H9 (cell line): Measurements from ENCODE around the gene CEP128. TPM values are rescaled to one million over a fixed set of nuclear protein-coding genes. Genes with fewer than 3 reads are reported as not detected.

ENCODE experiments used
- DNase-seq: peaks from one replicate; pipeline ENCODE4 v3.0.0-alpha.2; 2017
- H2AFZ ChIP-seq: one replicate; pipeline ENCODE4 v1.6.1; 2013; ENCODE audit warnings: mild to moderate bottlenecking, low read length, control low read depth, moderate library complexity
- H2AK5ac ChIP-seq: 2 replicates; pipeline ENCODE4 v1.6.1; 2013; ENCODE audit warnings: low read length, control low read depth, mixed read lengths; ENCODE audit not compliant: insufficient read length
- H2BK120ac ChIP-seq: one replicate; pipeline ENCODE4 v1.6.1; 2013; ENCODE audit warnings: low read depth, mild to moderate bottlenecking, low read length, control low read depth, inconsistent platforms; ENCODE audit not compliant: poor library complexity, severe bottlenecking
- H2BK12ac ChIP-seq: 2 replicates; pipeline ENCODE4 v1.6.1; 2013; ENCODE audit warnings: low read length, control low read depth, mixed read lengths, low read depth; ENCODE audit not compliant: insufficient read length
- H2BK15ac ChIP-seq: 2 replicates; pipeline ENCODE4 v1.6.1; 2013; ENCODE audit warnings: low read depth, low read length, control low read depth
- H2BK20ac ChIP-seq: one replicate; pipeline ENCODE4 v1.6.1; 2013; ENCODE audit warnings: low read depth, mild to moderate bottlenecking, low read length, control low read depth, inconsistent platforms; ENCODE audit not compliant: poor library complexity, severe bottlenecking
- H2BK5ac ChIP-seq: 2 replicates; pipeline ENCODE4 v1.6.1; 2013; ENCODE audit warnings: low read length, control low read depth, mixed read lengths; ENCODE audit not compliant: insufficient read length
- H3K14ac ChIP-seq: 2 replicates; pipeline ENCODE4 v1.6.1; 2013; ENCODE audit warnings: low read length, control low read depth; ENCODE audit not compliant: insufficient read depth
- H3K18ac ChIP-seq: 2 replicates; pipeline ENCODE4 v1.6.1; 2013; ENCODE audit warnings: low read depth, mild to moderate bottlenecking, mixed read lengths, low read length, control low read depth; ENCODE audit not compliant: insufficient read length
- H3K23ac ChIP-seq: 2 replicates; pipeline ENCODE4 v1.6.1; 2013; ENCODE audit warnings: low read length, control low read depth, mixed read lengths, low read depth; ENCODE audit not compliant: insufficient read length
- H3K23me2 ChIP-seq: 2 replicates; pipeline ENCODE4 v1.6.1; 2013; ENCODE audit warnings: low read depth, mild to moderate bottlenecking, mixed read lengths, low read length, control low read depth; ENCODE audit not compliant: insufficient read length, poor library complexity, severe bottlenecking
- H3K27ac ChIP-seq: 2 replicates; pipeline ENCODE4 v1.5.1; 2013; ENCODE audit warnings: low read length, control low read depth, mixed read lengths, low read depth; ENCODE audit not compliant: insufficient read length
- H3K27me3 ChIP-seq: 2 replicates; pipeline ENCODE4 v1.6.1; 2013; ENCODE audit warnings: low read length, control low read depth, inconsistent platforms; ENCODE audit not compliant: insufficient read depth
- H3K4ac ChIP-seq: 2 replicates; pipeline ENCODE4 v1.6.1; 2013; ENCODE audit warnings: low read depth, mild to moderate bottlenecking, control low read depth, inconsistent platforms, low read length, moderate library complexity
- H3K4me1 ChIP-seq: 2 replicates; pipeline ENCODE4 v1.6.1; 2013; ENCODE audit warnings: low read length, control low read depth, inconsistent platforms; ENCODE audit not compliant: insufficient read depth
- H3K4me2 ChIP-seq: 2 replicates; pipeline ENCODE4 v1.6.1; 2013; ENCODE audit warnings: low read length, control low read depth, mixed read lengths; ENCODE audit not compliant: insufficient read length, insufficient read depth
- H3K56ac ChIP-seq: 2 replicates; pipeline ENCODE4 v1.6.1; 2013; ENCODE audit warnings: low read depth, mild to moderate bottlenecking, mixed read lengths, low read length, control low read depth; ENCODE audit not compliant: insufficient read length
- H3K79me1 ChIP-seq: 2 replicates; pipeline ENCODE4 v1.6.1; 2013; ENCODE audit warnings: low read depth, mild to moderate bottlenecking, moderate library complexity, low read length, control low read depth, inconsistent platforms; ENCODE audit not compliant: insufficient read depth, poor library complexity, severe bottlenecking
- H3K79me2 ChIP-seq: 2 replicates; pipeline ENCODE4 v1.6.1; 2013; ENCODE audit warnings: low read length, control low read depth, inconsistent platforms; ENCODE audit not compliant: insufficient read depth
- H3K9ac ChIP-seq: 2 replicates; pipeline ENCODE4 v1.6.1; 2013; ENCODE audit warnings: low read length, control low read depth, mixed read lengths; ENCODE audit not compliant: insufficient read length; ENCODE audit errors: extremely low read depth
- H3K9me3 ChIP-seq: one replicate; pipeline ENCODE4 v1.6.1; 2013; ENCODE audit warnings: low read depth, low read length, inconsistent platforms; ENCODE audit not compliant: control insufficient read depth
- H3T11ph ChIP-seq: one replicate; pipeline ENCODE4 v1.6.1; 2013; ENCODE audit warnings: mild to moderate bottlenecking, low read length, control low read depth, inconsistent platforms
- H4K20me1 ChIP-seq: one replicate; pipeline ENCODE4 v1.6.1; 2013; ENCODE audit not compliant: control insufficient read depth, insufficient read length, insufficient read depth
- H4K5ac ChIP-seq: 2 replicates; pipeline ENCODE4 v1.6.1; 2013; ENCODE audit warnings: low read depth, mild to moderate bottlenecking, mixed read lengths, low read length, control low read depth; ENCODE audit not compliant: insufficient read length
- H4K8ac ChIP-seq: replicated peaks from 2 replicates; pipeline ENCODE4 v1.6.1; 2013; ENCODE audit warnings: low read length, control low read depth, mixed read lengths, low read depth; ENCODE audit not compliant: insufficient read length
- H4K91ac ChIP-seq: 2 replicates; pipeline ENCODE4 v1.6.1; 2013; ENCODE audit warnings: low read depth, mild to moderate bottlenecking, moderate library complexity, mixed read lengths, low read length, control low read depth; ENCODE audit not compliant: insufficient read length
- H3K27ac Mint-ChIP-seq, 3 experiments: 2 replicates in 2 of 3; 3 replicates in 1 of 3; pipeline ENCODE4 v1.8.0; 2020 to 2021; ENCODE audit warnings: mixed read lengths in 3 of 3, mild to moderate bottlenecking in 1 of 3, moderate library complexity in 1 of 3
- H3K27me3 Mint-ChIP-seq: 2 replicates; pipeline ENCODE4 v1.8.0; 2021; ENCODE audit warnings: low read depth, mild to moderate bottlenecking, moderate library complexity, mixed read lengths
- H3K36me3 Mint-ChIP-seq, 3 experiments: 2 replicates in 2 of 3; 3 replicates in 1 of 3; pipeline ENCODE4 v1.8.0; 2020 to 2021; ENCODE audit warnings: low read depth in 3 of 3, mixed read lengths in 3 of 3; ENCODE audit not compliant: insufficient read depth in 1 of 3
- H3K4me1 Mint-ChIP-seq, 2 experiments: 2 replicates each; pipeline ENCODE4 v1.8.0; 2020; ENCODE audit warnings: mixed read lengths in 2 of 2
- H3K4me3 Mint-ChIP-seq, 2 experiments: 2 replicates in 1 of 2; 3 replicates in 1 of 2; pipeline ENCODE4 v1.8.0; 2020 to 2021; ENCODE audit warnings: mild to moderate bottlenecking in 2 of 2, mixed read lengths in 2 of 2, moderate library complexity in 1 of 2
- H3K9me3 Mint-ChIP-seq, 2 experiments: 2 replicates in 1 of 2; 3 replicates in 1 of 2; pipeline ENCODE4 v1.8.0; 2020; ENCODE audit warnings: mild to moderate bottlenecking in 2 of 2, mixed read lengths in 2 of 2, moderate library complexity in 1 of 2
- WGBS: extraction: QIAGEN DNeasy Blood & Tissue Kit; methylation state at CpG from one replicate; pipeline ENCODE4 v1.1.7; 2013; ENCODE audit warnings: missing lambda C conversion rate, low lambda C conversion rate, mixed read lengths; ENCODE audit not compliant: insufficient read length; ENCODE audit errors: extremely low coverage; 5-methylcytosine and 5-hydroxymethylcytosine counted together
- total RNA-seq: library from RNA; stranded (reverse); gene quantifications from 2 replicates; pipeline ENCODE4 v1.2.1, GENCODE V29; 2021
- TF ChIP-seq, protein P1 (sequence below): fragments of 200-600 bp; sonication (generic); conservative IDR thresholded peaks from 3 replicates; pipeline ENCODE4 v1.8.0; 2021; ENCODE audit warnings: antibody characterized with exemption, mild to moderate bottlenecking

The CEP128 gene
- total RNA-seq, 1 experiment from 2014 or later, result 16.3 TPM

DNA sequence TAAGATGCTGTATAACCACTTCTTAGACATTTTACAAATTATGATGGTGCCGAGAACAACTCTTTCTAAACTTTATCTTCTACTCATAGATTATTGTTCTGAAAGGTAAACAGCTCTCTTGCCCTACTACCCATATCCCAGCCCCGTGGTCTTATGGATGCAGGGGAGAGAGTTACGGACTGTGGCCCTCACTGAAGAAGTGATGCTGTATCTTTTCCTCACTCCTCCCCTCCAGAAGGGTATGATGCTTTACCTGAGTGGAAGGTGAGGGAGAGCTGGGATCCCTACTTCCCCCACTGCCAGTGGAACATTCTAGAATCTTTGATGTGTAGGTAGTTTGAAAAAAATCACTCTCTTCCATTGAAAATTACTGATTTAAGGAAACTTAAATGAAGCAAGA lies 17.4 kb upstream of the CEP128 start:
- no peak for DNase-seq
- Histone ChIP-seq H3K27ac (no peak overlapping the region), H3K14ac (no peak overlapping the region), H3K27me3 (peaks cover 4% of the 10 kb centered on the region; the same call in 1 of the 2 replicates), H3K79me1 (no peaks in the 10 kb centered on the region), H3K56ac (no peak overlapping the region), H3K4ac (no peak overlapping the region), H3K23me2 (peaks cover 7% of the 10 kb centered on the region), H3K79me2 (no peaks in the 10 kb centered on the region), H2BK20ac (no peak overlapping the region), H2AFZ (no peak overlapping the region), H3K9ac (no peak overlapping the region), H4K8ac (no peak overlapping the region), H2AK5ac (no peak overlapping the region), H3K18ac (no peak overlapping the region), H4K91ac (no peak overlapping the region), H2BK15ac (no peak overlapping the region), H2BK5ac (no peak overlapping the region), H3K23ac (no peak overlapping the region), H3T11ph (no peak overlapping the region), H3K9me3 (no peaks in the 10 kb centered on the region), H2BK12ac (no peak overlapping the region), H2BK120ac (no peak overlapping the region), H3K4me2 (no peak overlapping the region), H3K4me1 (no peaks in the 10 kb centered on the region), H4K5ac (no peak overlapping the region), H4K20me1 (no peaks in the 10 kb centered on the region)
- H3K9me3 Mint-ChIP-seq, result no peaks in the 10 kb centered on the region
- H3K4me3 Mint-ChIP-seq, result no peak overlapping the region
- peaks cover 42% of the 10 kb centered on the region for H3K27me3 Mint-ChIP-seq
- H3K36me3 Mint-ChIP-seq, result no peaks in the 10 kb centered on the region
- H3K27ac Mint-ChIP-seq, result no peak overlapping the region; a peak in 1 of 7 replicates
- TF ChIP-seq, protein P1, sequence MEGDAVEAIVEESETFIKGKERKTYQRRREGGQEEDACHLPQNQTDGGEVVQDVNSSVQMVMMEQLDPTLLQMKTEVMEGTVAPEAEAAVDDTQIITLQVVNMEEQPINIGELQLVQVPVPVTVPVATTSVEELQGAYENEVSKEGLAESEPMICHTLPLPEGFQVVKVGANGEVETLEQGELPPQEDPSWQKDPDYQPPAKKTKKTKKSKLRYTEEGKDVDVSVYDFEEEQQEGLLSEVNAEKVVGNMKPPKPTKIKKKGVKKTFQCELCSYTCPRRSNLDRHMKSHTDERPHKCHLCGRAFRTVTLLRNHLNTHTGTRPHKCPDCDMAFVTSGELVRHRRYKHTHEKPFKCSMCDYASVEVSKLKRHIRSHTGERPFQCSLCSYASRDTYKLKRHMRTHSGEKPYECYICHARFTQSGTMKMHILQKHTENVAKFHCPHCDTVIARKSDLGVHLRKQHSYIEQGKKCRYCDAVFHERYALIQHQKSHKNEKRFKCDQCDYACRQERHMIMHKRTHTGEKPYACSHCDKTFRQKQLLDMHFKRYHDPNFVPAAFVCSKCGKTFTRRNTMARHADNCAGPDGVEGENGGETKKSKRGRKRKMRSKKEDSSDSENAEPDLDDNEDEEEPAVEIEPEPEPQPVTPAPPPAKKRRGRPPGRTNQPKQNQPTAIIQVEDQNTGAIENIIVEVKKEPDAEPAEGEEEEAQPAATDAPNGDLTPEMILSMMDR, result no peak
- H3K4me1 Mint-ChIP-seq, result peaks cover 14 to 18% of the 10 kb centered on the region in 2 experiments
- no CpG with 5 or more reads among the region's 3 CpGs for WGBS
